HS-5 (cell line): ENCODE results near the gene HPSE2.
"Not testable (repeated sequence)": the region's sequence is repeated elsewhere in the genome, so short reads cannot be mapped to it uniquely, and the experiment has no call there.

Source experiments
- DNase-seq: peaks from one replicate; pipeline ENCODE4 v3.0.0-alpha.2; 2012; ENCODE audit warnings: low read depth

HPSE2 gene

GRCh38 chr10:99161165-99161564 lies 74.5 kb downstream of the HPSE2 start:
- DNase-seq, result no peak

DNA sequence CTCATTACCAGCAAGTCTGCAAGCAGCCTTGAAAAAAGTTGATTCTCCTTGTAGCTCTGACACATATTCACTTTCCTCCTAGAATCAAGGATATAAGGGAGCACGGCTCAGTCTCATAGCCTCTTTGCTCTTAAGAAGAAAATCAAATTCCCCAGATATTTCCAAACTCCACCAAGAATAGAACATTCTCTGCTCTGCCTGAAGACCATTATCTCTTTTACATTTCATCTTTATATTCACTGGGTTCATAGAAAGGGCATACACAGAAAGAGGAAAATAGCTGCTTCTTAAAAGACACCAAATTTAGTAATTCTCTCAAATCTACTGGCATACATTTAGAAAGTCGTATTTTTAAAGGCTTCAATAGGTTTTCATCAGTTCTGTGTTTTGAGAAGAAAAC lies 92.0 kb downstream of the HPSE2 start:
- no peak for DNase-seq

DNA sequence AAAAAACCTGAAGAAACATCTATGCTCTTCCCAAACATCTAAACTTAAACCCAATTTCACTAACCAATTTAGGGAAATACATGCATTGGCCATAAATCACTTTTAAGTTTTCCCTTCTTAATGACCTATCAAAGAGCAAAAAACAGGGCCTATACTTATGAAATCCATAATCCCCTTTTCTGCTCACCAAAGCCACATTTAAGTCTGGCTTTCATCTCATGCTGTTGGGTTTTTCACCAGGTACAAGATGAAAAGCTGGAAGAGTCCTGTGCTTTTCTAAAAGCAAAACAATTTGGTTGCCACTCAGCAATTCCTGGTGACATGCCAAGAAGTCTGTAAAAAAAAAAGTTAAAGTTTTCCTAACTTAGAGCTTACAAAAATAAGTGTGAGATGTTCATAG lies 92.6 kb downstream of the HPSE2 start:
- DNase-seq, result no peak

GRCh38 chr10:99132897-99133296 lies 102.8 kb downstream of the HPSE2 start:
- DNase-seq, result not testable (repeated sequence)

DNA sequence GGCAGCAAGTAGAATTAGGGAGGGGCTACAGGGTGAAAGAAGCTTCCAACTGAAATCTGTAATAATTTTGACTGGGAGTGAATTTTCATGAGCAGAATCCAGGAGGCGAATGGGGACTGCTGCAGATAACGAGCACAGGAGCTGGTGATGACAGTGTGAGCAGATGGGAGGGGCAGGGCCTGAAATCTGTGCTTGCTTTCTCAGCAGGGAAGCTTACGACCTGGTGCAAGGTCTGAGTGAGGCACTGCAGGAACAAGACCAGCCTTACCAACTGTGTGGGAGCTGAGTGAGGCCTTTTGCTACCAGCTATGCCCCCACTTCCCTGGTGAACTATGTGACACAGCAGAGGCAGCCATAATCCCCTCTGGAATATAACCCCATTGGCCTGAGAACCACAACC lies 109.8 kb downstream of the HPSE2 start:
- DNase-seq, result no peak

- DNase-seq, result no peak
These were observed 111.3 kb downstream of the HPSE2 start for GRCh38 chr10:99124376-99124775.

GRCh38 chr10:99123851-99124250 lies 111.8 kb downstream of the HPSE2 start:
- no peak for DNase-seq

- no peak for DNase-seq
These were observed 112.3 kb downstream of the HPSE2 start for GRCh38 chr10:99123336-99123735.

GRCh38 chr10:99119258-99119748 lies 116.3 kb downstream of the HPSE2 start:
- no peak for DNase-seq

DNA sequence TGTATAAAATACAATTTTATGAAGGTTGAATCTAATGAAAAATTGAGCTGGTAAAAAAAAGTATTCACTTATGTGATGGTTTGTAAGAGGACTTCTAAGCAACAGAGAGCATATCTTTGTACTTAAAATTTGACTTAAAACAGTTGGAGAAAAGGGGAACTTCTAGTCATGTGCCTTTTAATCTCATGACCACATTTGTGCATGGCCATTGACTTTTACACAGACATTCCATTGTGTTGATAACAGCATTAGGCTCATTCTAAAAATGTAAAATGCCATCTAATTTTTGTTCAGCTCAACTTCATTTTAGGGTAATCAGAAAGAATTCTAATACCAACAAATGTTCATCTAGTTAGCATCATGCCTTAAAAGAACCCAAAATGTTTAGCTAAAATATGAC lies 119.9 kb downstream of the HPSE2 start:
- DNase-seq, result no peak

DNA sequence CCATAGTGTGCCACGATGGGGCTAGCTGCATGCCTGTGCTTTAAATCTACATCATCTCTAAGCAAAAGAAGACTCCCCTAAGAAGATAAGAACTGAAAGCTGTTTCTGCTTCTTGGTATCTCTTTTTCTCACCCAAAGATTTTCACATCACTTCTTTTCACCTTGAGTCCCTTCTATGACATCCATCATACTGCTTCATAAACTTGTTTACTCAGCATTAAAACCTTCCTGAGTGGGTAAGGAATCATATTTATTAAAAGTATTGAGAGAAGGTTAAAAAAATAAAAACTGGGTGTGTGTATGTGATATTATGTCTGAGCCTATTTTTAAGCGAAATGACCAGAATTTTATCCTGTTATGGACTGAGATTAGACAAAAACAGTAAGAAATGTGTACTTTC lies 150.3 kb downstream of the HPSE2 start:
- DNase-seq, result no peak

DNA sequence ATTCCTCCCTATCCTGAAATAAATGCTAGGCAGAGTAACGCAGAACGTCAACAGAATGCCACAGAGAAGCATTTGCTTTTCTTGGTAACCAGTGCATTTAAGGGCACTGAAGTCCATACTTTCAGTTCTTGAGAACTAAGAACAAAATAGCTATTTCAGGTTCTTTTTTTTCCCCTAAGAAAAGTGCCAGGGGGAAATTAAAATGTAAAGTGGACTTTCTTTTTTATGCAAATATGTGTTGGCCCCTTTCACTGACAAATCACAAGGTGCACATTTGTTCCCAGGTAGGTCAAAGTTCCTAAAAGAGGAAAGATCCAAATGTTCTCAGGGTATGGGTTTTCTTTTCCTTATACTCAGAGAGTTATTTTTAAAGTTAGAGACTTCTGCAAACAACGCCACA lies 151.5 kb downstream of the HPSE2 start:
- no peak for DNase-seq

GRCh38 chr10:99080275-99080945 lies 155.2 kb downstream of the HPSE2 start:
- no peak for DNase-seq

DNA sequence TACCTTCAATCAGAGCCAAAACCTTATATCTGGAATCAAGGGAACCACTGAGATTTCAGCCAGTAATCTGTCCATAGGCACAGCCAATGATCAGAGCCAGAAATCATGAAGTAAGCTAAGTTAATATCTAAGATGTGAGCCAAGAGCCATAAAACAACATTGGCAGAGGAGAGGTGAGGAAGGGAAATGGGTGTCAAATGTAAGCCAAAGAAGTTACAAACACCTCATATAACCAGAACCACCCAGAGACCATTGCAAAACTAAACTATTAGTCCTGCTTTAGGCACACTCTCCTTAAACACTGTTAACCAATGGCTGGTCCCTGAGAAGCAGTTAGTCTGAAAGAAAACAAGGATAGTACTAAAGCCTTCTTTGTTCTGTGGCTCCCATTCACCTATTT lies 173.1 kb downstream of the HPSE2 start:
- DNase-seq, result no peak

GRCh38 chr10:99058762-99059161 lies 176.9 kb downstream of the HPSE2 start:
- DNase-seq, result no peak

DNA sequence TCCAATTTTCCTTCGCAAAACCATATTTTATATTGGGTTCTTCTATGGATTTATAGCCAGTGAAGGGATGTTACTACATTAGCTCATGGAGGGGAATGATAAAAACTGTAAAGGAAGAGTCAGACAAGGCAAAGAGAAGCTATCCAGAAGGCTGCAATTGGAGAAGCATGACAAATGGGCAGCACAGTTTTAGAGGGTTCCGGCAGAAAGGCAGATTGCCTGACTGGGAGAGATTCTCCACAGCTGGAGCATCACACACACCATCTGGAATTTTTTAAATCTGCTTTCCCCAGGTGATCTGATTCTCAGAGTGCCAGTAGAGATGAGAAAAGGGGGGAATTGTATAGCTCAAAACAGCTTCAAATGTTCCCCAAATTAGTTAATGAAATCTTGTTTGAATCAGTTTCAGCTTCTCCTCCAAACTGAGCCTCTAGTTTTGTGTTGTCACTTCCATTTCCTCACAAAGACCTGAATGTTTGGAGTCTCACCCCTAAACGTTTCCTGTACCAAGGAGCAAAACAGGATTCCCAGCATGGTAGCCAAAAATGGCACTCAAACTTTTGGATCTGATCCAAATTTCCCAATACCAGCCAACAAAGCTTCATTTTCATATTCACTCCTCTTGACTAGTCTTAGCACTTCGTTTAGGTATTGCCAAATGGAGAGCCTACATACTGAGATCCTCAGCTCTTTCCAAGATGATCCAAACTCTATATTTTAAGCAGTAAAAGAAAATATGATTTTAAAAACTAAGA lies 177.5 kb downstream of the HPSE2 start:
- DNase-seq, result no peak

- no peak for DNase-seq
These were observed 190.0 kb downstream of the HPSE2 start for GRCh38 chr10:99045671-99046070.

DNA sequence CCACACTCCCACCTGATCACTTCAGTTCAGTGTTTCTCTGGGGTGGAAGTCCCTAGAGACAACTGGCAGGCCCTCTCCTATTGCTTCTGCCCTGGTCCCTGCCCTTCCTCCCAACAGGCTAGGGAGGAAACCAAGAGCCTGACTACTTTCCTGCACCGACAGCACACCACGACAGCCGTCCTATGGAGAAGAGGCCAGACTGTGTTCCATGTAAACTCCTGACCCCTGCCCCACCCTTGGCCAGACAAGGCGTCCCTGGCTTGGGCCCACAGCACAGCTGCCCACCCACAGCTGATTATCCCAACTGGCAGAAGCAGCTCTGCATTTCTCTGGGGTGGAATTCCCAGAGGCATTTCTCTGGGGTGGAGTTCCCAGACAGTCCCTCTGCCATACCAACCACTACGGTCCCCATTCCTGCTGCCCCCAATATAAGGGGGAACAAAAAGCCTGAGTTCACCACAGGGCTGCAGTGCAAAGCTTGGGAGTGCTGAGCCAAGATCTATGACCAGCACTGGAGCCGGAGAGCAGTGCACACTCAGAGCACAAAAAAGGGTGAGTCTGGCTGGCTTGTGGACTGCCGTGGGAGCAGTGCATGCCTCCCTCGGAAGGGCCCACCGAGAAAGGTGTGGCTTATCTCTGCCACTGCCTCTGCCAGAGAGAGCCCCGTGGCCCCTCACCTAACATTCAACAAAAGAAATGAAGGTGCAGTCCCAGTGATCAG lies 193.4 kb downstream of the HPSE2 start:
- DNase-seq, result no peak

- no peak for DNase-seq
These were observed 194.2 kb downstream of the HPSE2 start for GRCh38 chr10:99041468-99041867.

GRCh38 chr10:99013885-99014284 lies 221.8 kb downstream of the HPSE2 start:
- no peak for DNase-seq

- DNase-seq, result no peak
These were observed 225.4 kb downstream of the HPSE2 start for GRCh38 chr10:99010286-99010685.

GRCh38 chr10:99008054-99008453 lies 227.6 kb downstream of the HPSE2 start:
- DNase-seq, result no peak

DNA sequence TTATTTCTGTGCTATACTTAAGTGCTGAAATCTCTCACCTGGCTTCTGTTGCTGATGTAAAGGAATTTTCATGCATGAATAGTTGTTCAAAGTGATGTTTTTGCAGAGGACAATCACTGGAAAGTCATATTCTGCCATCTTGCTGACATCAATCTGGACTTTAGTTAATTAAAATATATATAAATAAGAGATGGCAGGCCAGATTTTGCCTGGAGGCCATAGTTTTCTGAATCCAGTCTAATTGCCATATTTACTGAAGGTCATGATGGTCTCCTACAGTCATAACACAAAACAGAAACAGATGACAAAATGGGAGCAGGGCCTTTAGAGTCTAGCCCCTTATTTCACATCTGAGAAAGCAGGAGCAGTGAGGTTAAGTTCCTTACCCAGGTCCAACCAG lies 228.2 kb downstream of the HPSE2 start:
- no peak for DNase-seq
